Thyroid gland (tissue), 4 donors: ENCODE measurements around the gene FBXL17.

ENCODE experiments used
- CTCF ChIP-seq, 6 experiments: fragments of 200-600 bp in 3 of 6; fragments of 450-650 bp in 3 of 6; sonication (generic) in 3 of 6; IDR thresholded peaks; one replicate each; pipeline ENCODE4 v1.5.1; 2016 to 2019; ENCODE audit warnings: antibody characterized with exemption in 6 of 6, mild to moderate bottlenecking in 2 of 6, inconsistent platforms in 1 of 6, moderate library complexity in 1 of 6
- POLR2A ChIP-seq, 2 donors: fragments of 450-650 bp; IDR thresholded peaks; one replicate each; pipeline ENCODE4 v1.6.1; 2017; ENCODE audit warnings: antibody characterized with exemption in 2 of 2, mild to moderate bottlenecking in 2 of 2, moderate library complexity in 1 of 2

GRCh38 chr5:108167174-108167573 lies 214.7 kb downstream of the FBXL17 start:
- TF ChIP-seq CTCF (IDR thresholded peaks at IDR 0.05) (no peak), POLR2A (IDR thresholded peaks at IDR 0.05) (no peak)
